ENCODE results near the gene GPR22.

- TF ChIP-seq, protein P1, sequence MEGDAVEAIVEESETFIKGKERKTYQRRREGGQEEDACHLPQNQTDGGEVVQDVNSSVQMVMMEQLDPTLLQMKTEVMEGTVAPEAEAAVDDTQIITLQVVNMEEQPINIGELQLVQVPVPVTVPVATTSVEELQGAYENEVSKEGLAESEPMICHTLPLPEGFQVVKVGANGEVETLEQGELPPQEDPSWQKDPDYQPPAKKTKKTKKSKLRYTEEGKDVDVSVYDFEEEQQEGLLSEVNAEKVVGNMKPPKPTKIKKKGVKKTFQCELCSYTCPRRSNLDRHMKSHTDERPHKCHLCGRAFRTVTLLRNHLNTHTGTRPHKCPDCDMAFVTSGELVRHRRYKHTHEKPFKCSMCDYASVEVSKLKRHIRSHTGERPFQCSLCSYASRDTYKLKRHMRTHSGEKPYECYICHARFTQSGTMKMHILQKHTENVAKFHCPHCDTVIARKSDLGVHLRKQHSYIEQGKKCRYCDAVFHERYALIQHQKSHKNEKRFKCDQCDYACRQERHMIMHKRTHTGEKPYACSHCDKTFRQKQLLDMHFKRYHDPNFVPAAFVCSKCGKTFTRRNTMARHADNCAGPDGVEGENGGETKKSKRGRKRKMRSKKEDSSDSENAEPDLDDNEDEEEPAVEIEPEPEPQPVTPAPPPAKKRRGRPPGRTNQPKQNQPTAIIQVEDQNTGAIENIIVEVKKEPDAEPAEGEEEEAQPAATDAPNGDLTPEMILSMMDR (IDR thresholded peaks at IDR 0.05), result no peak
- TF ChIP-seq EP300 (IDR thresholded peaks at IDR 0.05; ENCODE audit: low read depth), result no peak
Measured at GRCh38 chr7:107441581-107442422, 28.1 kb upstream of the GPR22 start.

Measured in transverse colon (tissue), 3 donors.